Stimulated activated CD8-positive, alpha-beta memory T cell treated with anti-CD3 and anti-CD28 coated beads, Interleukin-4, amount 100 ng/mL, for 1 hour (primary cell): ENCODE measurements around the gene TRIM47.

Experiments
- DNase-seq, 2 donors: peaks; one replicate each; pipeline ENCODE4 v3.0.0-alpha.2; 2020; ENCODE audit warnings: low read depth in 2 of 2, low spot score in 1 of 2

TRIM47 gene

GRCh38 chr17:75908201-75908600 lies 29.8 kb upstream of the TRIM47 start:
- DNase-seq: no peak

- DNase-seq: no peak
These were observed 27.9 kb upstream of the TRIM47 start for GRCh38 chr17:75906143-75906884.

- DNase-seq: peak; percentile 81
These were observed 26.6 kb upstream of the TRIM47 start, which contains the start of gene MRPL38 for GRCh38 chr17:75904749-75905521. TSS of gene MRPL38 (minus strand) at chr17:75904884. CDS start at chr17:75904875, 9 bp downstream.

GRCh38 chr17:75902406-75902805 lies 24.0 kb upstream of the TRIM47 start:
- no peak for DNase-seq

- no peak for DNase-seq
These were observed 23.3 kb upstream of the TRIM47 start for GRCh38 chr17:75901727-75902126.

- no peak for DNase-seq
These were observed 22.5 kb upstream of the TRIM47 start for GRCh38 chr17:75900691-75901533.

GRCh38 chr17:75899767-75900468 lies 21.5 kb upstream of the TRIM47 start:
- DNase-seq: no peak

GRCh38 chr17:75899353-75899752 lies 21.0 kb upstream of the TRIM47 start:
- DNase-seq: no peak

GRCh38 chr17:75898791-75899190 lies 20.4 kb upstream of the TRIM47 start:
- DNase-seq: no peak

GRCh38 chr17:75898065-75898464 lies 19.7 kb upstream of the TRIM47 start:
- no peak for DNase-seq

- DNase-seq: no peak
These were observed 19.0 kb upstream of the TRIM47 start for GRCh38 chr17:75897160-75898019.

- peak; percentile 41 to 57 for DNase-seq
These were observed 18.2 kb upstream of the TRIM47 start, which contains the start of gene TRIM65 for GRCh38 chr17:75896415-75897159. TSS of gene TRIM65 (minus strand) at chr17:75896951. CDS start at chr17:75896937, 14 bp downstream.

- DNase-seq: no peak
These were observed 17.2 kb upstream of the TRIM47 start for GRCh38 chr17:75895370-75896155.

GRCh38 chr17:75894049-75894733 lies 15.8 kb upstream of the TRIM47 start:
- no peak for DNase-seq

- DNase-seq: no peak
These were observed 15.1 kb upstream of the TRIM47 start for GRCh38 chr17:75893305-75894048.

GRCh38 chr17:75892556-75893224 lies 14.3 kb upstream of the TRIM47 start:
- no peak for DNase-seq
